A549 (cell line): Measurements from ENCODE around the gene KLF3. TPM values are rescaled to one million over a fixed set of nuclear protein-coding genes. Genes with fewer than 3 reads are reported as not detected.

Source experiments
- ATAC-seq, 2 experiments: fragments of 200-7000 bp in 1 of 2; fragments of >200 bp in 1 of 2; cut with Nextera tagmentation in 1 of 2; cut with Tn5 transposase in 1 of 2; 3 replicates each; pipeline versions ENCODE4 v1.8.0 to v1.9.1; 2018 to 2020; ENCODE audit warnings: mild to moderate bottlenecking in 1 of 2, moderate library complexity in 1 of 2
- CTCF ChIA-PET: fragments of 300-600 bp; sonication (Branson Sonifier 250); formaldehyde crosslinking; extraction: SDS; loops from one replicate; lab custom pipeline; 2021; ENCODE audit warnings: antibody characterized with exemption, inconsistent platforms; lab: Yijun Ruan, JAX
- POLR2A ChIA-PET: fragments of 350-600 bp; formaldehyde crosslinking; extraction: SDS; loops from one replicate; lab custom pipeline; 2021; ENCODE audit warnings: antibody characterized with exemption, inconsistent platforms; lab: Yijun Ruan, JAX
- DNase-seq, 2 experiments: peaks; one replicate each; pipeline versions ENCODE4 v3.0.0 to v3.0.0-alpha.2; 2011 to 2016; ENCODE audit warnings: low read depth in 1 of 2, low spot score in 1 of 2
- FAIRE-seq: peaks from 2 replicates; lab custom pipeline; 2011; peaks lifted over from hg19 to GRCh38; lab: Jason Lieb, UNC
- H3K27ac ChIP-seq, 2 experiments: fragments of >200 bp; sonication (Bioruptor Twin); formaldehyde crosslinking; 3 replicates each; pipeline ENCODE4 v1.5.1; 2016 to 2017
- H3K4me1 ChIP-seq: fragments of >200 bp; sonication (Bioruptor Twin); formaldehyde crosslinking; 3 replicates; pipeline ENCODE4 v1.6.1; 2016
- H3K4me2 ChIP-seq: fragments of >200 bp; sonication (Bioruptor Twin); formaldehyde crosslinking; 3 replicates; pipeline ENCODE4 v1.6.1; 2016
- H3K4me3 ChIP-seq: fragments of >200 bp; sonication (Bioruptor Twin); formaldehyde crosslinking; 3 replicates; pipeline ENCODE4 v1.5.1; 2016
- H3K9me3 ChIP-seq: fragments of >200 bp; sonication (Bioruptor Twin); formaldehyde crosslinking; 3 replicates; pipeline ENCODE4 v1.6.1; 2016
- BHLHE40 ChIP-seq: IDR thresholded peaks from 2 replicates; pipeline ENCODE4 v1.6.1; 2012; ENCODE audit warnings: low read depth, low read length, inconsistent platforms
- CBX8 ChIP-seq: fragments of 200-600 bp; sonication (generic); IDR thresholded peaks from 2 replicates; pipeline ENCODE4 v1.6.1; 2016
- CHD4 ChIP-seq: fragments of 200-600 bp; sonication (generic); IDR thresholded peaks from 2 replicates; pipeline ENCODE4 v1.6.1; 2016; ENCODE audit warnings: antibody characterized with exemption, mild to moderate bottlenecking, borderline replicate concordance
- E2F6 ChIP-seq: IDR thresholded peaks from 2 replicates; pipeline ENCODE4 v1.6.1; 2012; ENCODE audit warnings: low read depth, borderline replicate concordance
- EHF ChIP-seq: fragments of 250-450 bp; sonication (Bioruptor Pico); IDR thresholded peaks from 2 replicates; pipeline ENCODE4 v1.5.0; 2020; ENCODE audit warnings: mild to moderate bottlenecking
- EHMT2 ChIP-seq: fragments of 200-600 bp; sonication (generic); IDR thresholded peaks from 2 replicates; pipeline ENCODE4 v1.6.1; 2016; ENCODE audit warnings: antibody characterized with exemption, low read depth, mild to moderate bottlenecking, moderate library complexity
- ELK1 ChIP-seq: fragments of 150-350 bp; IDR thresholded peaks from 2 replicates; pipeline ENCODE4 v1.6.1; 2014; ENCODE audit warnings: low read depth, mild to moderate bottlenecking, low read length
- FOSB ChIP-seq: fragments of 250-450 bp; sonication (Bioruptor Pico); IDR thresholded peaks from 2 replicates; pipeline ENCODE4 v1.5.0; 2020; ENCODE audit warnings: mild to moderate bottlenecking, moderate library complexity
- HDAC2 ChIP-seq: fragments of 200-600 bp; sonication (generic); IDR thresholded peaks from 2 replicates; pipeline ENCODE4 v1.6.1; 2016
- HOXB13 ChIP-seq: fragments of 250-450 bp; sonication (Bioruptor Pico); IDR thresholded peaks from 2 replicates; pipeline ENCODE4 v1.5.0; 2020; ENCODE audit warnings: low read depth, mild to moderate bottlenecking, moderate library complexity
- MAZ ChIP-seq: fragments of 150-350 bp; IDR thresholded peaks from 2 replicates; pipeline ENCODE4 v1.6.1; 2014; ENCODE audit warnings: antibody characterized with exemption, low read depth, low read length, borderline replicate concordance
- MYC ChIP-seq: IDR thresholded peaks from 2 replicates; pipeline ENCODE4 v1.6.1; 2012; ENCODE audit warnings: mild to moderate bottlenecking, inconsistent platforms, low read length, improper control_type of control experiment, borderline replicate concordance
- NFE2L2 ChIP-seq: fragments of 150-350 bp; conservative IDR thresholded peaks from 2 replicates; pipeline ENCODE4 v1.6.1; 2014; ENCODE audit warnings: low read length
- NPAS2 ChIP-seq: fragments of 250-450 bp; sonication (Bioruptor Pico); IDR thresholded peaks from 2 replicates; pipeline ENCODE4 v1.8.0; 2022; ENCODE audit warnings: mild to moderate bottlenecking, moderate library complexity, borderline replicate concordance
- NR3C1 ChIP-seq: fragments of >200 bp; sonication (Bioruptor Twin); formaldehyde crosslinking; IDR thresholded peaks from 3 replicates; pipeline ENCODE4 v1.6.1; 2017
- PHF8 ChIP-seq: fragments of 200-600 bp; sonication (generic); IDR thresholded peaks from 2 replicates; pipeline ENCODE4 v1.6.1; 2016; ENCODE audit warnings: low read depth, mild to moderate bottlenecking, antibody characterized with exemption, moderate library complexity, borderline replicate concordance
- POLR2A ChIP-seq: IDR thresholded peaks from 2 replicates; pipeline ENCODE4 v1.6.1; 2012; ENCODE audit warnings: mild to moderate bottlenecking, low read length
- POLR2AphosphoS2 ChIP-seq: conservative IDR thresholded peaks from 2 replicates; pipeline ENCODE4 v1.6.1; 2012; ENCODE audit warnings: low read length, improper control_type of control experiment, inconsistent platforms
- RAD21 ChIP-seq, 2 experiments: fragments of >200 bp in 1 of 2; sonication (Bioruptor Twin) in 1 of 2; formaldehyde crosslinking in 1 of 2; IDR thresholded peaks in 1 of 2; conservative IDR thresholded peaks in 1 of 2; 2 replicates in 1 of 2; 3 replicates in 1 of 2; pipeline ENCODE4 v1.6.1; 2012 to 2018; ENCODE audit warnings: inconsistent platforms in 1 of 2
- REST ChIP-seq: fragments of 200-600 bp; sonication (generic); IDR thresholded peaks from 2 replicates; pipeline ENCODE4 v1.6.1; 2016; ENCODE audit warnings: antibody characterized with exemption, mild to moderate bottlenecking, moderate library complexity
- RFX5 ChIP-seq: fragments of 450-650 bp; IDR thresholded peaks from 2 replicates; pipeline ENCODE4 v1.7.1; 2014; ENCODE audit warnings: antibody characterized with exemption, mild to moderate bottlenecking, moderate library complexity
- RNF2 ChIP-seq: fragments of 200-600 bp; sonication (generic); IDR thresholded peaks from 2 replicates; pipeline ENCODE4 v1.6.1; 2016; ENCODE audit warnings: low read depth, mild to moderate bottlenecking, antibody characterized with exemption, moderate library complexity, borderline replicate concordance
- SMC3 ChIP-seq: fragments of >200 bp; sonication (Bioruptor Twin); formaldehyde crosslinking; IDR thresholded peaks from 3 replicates; pipeline ENCODE4 v1.6.1; 2018; ENCODE audit warnings: inconsistent platforms
- SREBF2 ChIP-seq: fragments of 450-650 bp; IDR thresholded peaks from 2 replicates; pipeline ENCODE4 v1.6.1; 2014; ENCODE audit warnings: mild to moderate bottlenecking, moderate library complexity
- TP53 ChIP-seq: fragments of 250-450 bp; sonication (Bioruptor Pico); IDR thresholded peaks from 2 replicates; pipeline ENCODE4 v1.5.0; 2021; ENCODE audit warnings: mild to moderate bottlenecking, moderate library complexity
- ZC3H11A ChIP-seq: fragments of 450-650 bp; IDR thresholded peaks from 2 replicates; pipeline ENCODE4 v1.6.1; 2014; ENCODE audit warnings: antibody characterized with exemption, mild to moderate bottlenecking
- ZFP36 ChIP-seq: fragments of 450-650 bp; IDR thresholded peaks from 2 replicates; pipeline ENCODE4 v1.6.1; 2014; ENCODE audit warnings: borderline replicate concordance; ENCODE audit not compliant: partially characterized antibody
- ZSCAN20 ChIP-seq: fragments of 250-450 bp; sonication (Bioruptor Pico); IDR thresholded peaks from 2 replicates; pipeline ENCODE4 v1.8.0; 2022; ENCODE audit warnings: mild to moderate bottlenecking, moderate library complexity
- WGBS: methylation state at CpG from one replicate; pipeline ENCODE4 v1.1.6; 2017; ENCODE audit errors: missing lambda C conversion rate; 5-methylcytosine and 5-hydroxymethylcytosine counted together
- polyA plus RNA-seq, 4 experiments: library from polyadenylated mRNA; depleted of rRNA in 3 of 4; stranded (reverse); fragments of >200 nt; fragmentation: RNase III in 1 of 4; extraction: RNeasy Plus Mini Kit Qiagen cat#74134 plus additional on column Dnase treatment in 1 of 4; gene quantifications; 2 replicates in 3 of 4; 3 replicates in 1 of 4; pipeline ENCODE4 v1.2.3, GENCODE V29; 2011 to 2017
- TF ChIP-seq, protein P1 (sequence below): fragments of >200 bp; sonication (Bioruptor Twin); formaldehyde crosslinking; IDR thresholded peaks from 2 replicates; pipeline ENCODE4 v1.6.1; 2016
- TF ChIP-seq, protein P2 (sequence below): fragments of >200 bp; sonication (Bioruptor Twin); formaldehyde crosslinking; IDR thresholded peaks from 3 replicates; pipeline ENCODE4 v1.6.1; 2016

The KLF3 gene
- polyA plus RNA-seq, 2 of the 4 experiments (the other 2 are of a cell fraction): 11.2 to 29.6 TPM

GRCh38 chr4:38660838-38661237, 3.2 kb upstream of the KLF3 start:
- Histone ChIP-seq H3K4me2 (no peak overlapping the region), H3K4me3 (no peak overlapping the region), H3K4me1 (peaks cover 8% of the 10 kb centered on the region)
- CTCF ChIA-PET: interaction anchor here (0.7 to 2.9 kb wide), 2 partner anchors 12 to 137 kb away, joined by 3 to 6 read pairs; no protein-coding TSS in a partner anchor
- WGBS: 96% methylated on average over 4 of the region's 4 CpGs
- TF ChIP-seq BHLHE40 (no peak), ZC3H11A (no peak), EHMT2 (no peak), PHF8 (no peak), REST (no peak), RAD21 (conservative IDR thresholded peaks at IDR 0.05 in 1 of 2, IDR thresholded peaks at IDR 0.05 in 1 of 2) (no peak), HOXB13 (CRISPR knock-in tag) (no peak), EHF (CRISPR knock-in tag) (no peak), RFX5 (no peak), POLR2A (no peak), RNF2 (no peak), TP53 (CRISPR knock-in tag) (no peak), NR3C1 (no peak), HDAC2 (no peak), CBX8 (no peak)
- TF ChIP-seq, protein P1, sequence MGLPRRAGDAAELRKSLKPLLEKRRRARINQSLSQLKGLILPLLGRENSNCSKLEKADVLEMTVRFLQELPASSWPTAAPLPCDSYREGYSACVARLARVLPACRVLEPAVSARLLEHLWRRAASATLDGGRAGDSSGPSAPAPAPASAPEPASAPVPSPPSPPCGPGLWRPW: no peak
- TF ChIP-seq, protein P2, sequence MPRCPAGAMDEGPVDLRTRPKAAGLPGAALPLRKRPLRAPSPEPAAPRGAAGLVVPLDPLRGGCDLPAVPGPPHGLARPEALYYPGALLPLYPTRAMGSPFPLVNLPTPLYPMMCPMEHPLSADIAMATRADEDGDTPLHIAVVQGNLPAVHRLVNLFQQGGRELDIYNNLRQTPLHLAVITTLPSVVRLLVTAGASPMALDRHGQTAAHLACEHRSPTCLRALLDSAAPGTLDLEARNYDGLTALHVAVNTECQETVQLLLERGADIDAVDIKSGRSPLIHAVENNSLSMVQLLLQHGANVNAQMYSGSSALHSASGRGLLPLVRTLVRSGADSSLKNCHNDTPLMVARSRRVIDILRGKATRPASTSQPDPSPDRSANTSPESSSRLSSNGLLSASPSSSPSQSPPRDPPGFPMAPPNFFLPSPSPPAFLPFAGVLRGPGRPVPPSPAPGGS: no peak
- TF ChIP-seq, all 56 proteins: peak for 0
- FAIRE-seq: no peak
- no peak for ATAC-seq
- no peak overlapping the region for H3K27ac ChIP-seq
- DNase-seq: no peak
- H3K9me3 ChIP-seq: no peaks in the 10 kb centered on the region
- POLR2A ChIA-PET: no interaction called here

- CTCF ChIA-PET: no interaction called here
- POLR2A ChIA-PET: interaction anchor here (0.6 kb wide), 1 partner anchor 57 kb away, joined by 3 read pairs; no protein-coding TSS in a partner anchor
- DNase-seq (no peak), FAIRE-seq (no peak), ATAC-seq (no peak)
- no peak overlapping the region for H3K27ac ChIP-seq
- H3K9me3 ChIP-seq: no peaks in the 10 kb centered on the region
- WGBS: 89% methylated on average over 3 of the region's 3 CpGs
- H3K4me1 ChIP-seq: peaks cover 8% of the 10 kb centered on the region
- H3K4me2 ChIP-seq: no peak overlapping the region
- H3K4me3 ChIP-seq: no peak overlapping the region
- TF ChIP-seq POLR2AphosphoS2 (no peak), CHD4 (no peak), MYC (no peak), MAZ (no peak), FOSB (CRISPR knock-in tag) (no peak), TP53 (CRISPR knock-in tag) (no peak), RFX5 (no peak), NFE2L2 (no peak), ELK1 (no peak), EHMT2 (no peak), RNF2 (no peak), SREBF2 (no peak), E2F6 (no peak), BHLHE40 (no peak), NPAS2 (no peak), SMC3 (no peak), ZSCAN20 (no peak), ZFP36 (no peak)
- TF ChIP-seq, protein P2: no peak
Measured at GRCh38 chr4:38661371-38661770, 2.6 kb upstream of the KLF3 start.
